Fibroblast of skin of back (primary cell): ENCODE measurements around the gene STK32C.
"Not testable (repeated sequence)": the region's sequence is repeated elsewhere in the genome, so short reads cannot be mapped to it uniquely, and the experiment has no call there.

Experiments used
- DNase-seq: peaks from one replicate; pipeline ENCODE4 v3.0.0-alpha.2; 2013

The STK32C gene

DNA sequence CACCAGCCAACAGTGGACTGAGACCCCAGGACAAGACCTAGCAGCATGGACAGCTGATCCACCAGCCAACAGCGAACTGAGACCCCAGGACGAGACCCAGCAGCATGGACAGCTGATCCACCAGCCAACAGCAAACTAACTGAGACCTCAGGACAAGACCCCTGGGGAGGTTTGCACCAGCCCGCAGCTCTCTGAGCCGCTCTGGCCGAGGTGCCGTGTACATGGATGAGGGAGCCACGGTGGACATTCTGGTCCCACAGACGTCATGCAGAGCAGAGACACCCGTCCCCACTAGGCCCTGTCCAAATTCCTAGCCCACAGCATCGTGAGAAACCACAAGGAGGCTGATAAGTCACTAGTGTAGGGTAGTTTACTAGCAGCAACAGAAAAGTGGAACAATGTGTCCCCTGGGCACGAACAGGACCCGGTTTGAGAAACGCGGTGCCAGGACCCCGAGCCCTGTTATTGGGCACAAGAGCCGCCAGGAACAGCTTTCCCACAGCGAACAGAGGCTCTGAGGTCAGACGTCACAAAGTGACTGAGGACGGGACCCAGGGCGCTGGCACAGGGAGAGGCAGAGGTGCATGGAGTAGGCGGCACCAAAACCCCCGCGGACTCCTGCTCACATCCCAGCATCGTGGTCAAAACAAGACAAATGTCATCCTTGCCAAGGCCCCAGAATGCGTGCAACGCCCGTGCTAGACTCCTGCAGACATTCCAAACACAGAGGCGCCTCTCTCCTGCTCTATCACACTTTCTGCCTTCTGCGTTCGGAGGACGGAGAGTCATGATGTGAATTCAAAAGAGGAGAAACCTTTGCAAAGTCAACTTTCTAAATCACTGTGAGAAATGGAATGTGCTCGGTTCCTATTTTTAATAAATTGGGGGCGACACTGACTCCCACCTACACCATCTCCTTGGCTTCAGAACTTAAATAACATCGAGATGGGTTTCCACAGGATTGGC is 8.1 kb downstream of the STK32C start:
- no peak for DNase-seq

DNA sequence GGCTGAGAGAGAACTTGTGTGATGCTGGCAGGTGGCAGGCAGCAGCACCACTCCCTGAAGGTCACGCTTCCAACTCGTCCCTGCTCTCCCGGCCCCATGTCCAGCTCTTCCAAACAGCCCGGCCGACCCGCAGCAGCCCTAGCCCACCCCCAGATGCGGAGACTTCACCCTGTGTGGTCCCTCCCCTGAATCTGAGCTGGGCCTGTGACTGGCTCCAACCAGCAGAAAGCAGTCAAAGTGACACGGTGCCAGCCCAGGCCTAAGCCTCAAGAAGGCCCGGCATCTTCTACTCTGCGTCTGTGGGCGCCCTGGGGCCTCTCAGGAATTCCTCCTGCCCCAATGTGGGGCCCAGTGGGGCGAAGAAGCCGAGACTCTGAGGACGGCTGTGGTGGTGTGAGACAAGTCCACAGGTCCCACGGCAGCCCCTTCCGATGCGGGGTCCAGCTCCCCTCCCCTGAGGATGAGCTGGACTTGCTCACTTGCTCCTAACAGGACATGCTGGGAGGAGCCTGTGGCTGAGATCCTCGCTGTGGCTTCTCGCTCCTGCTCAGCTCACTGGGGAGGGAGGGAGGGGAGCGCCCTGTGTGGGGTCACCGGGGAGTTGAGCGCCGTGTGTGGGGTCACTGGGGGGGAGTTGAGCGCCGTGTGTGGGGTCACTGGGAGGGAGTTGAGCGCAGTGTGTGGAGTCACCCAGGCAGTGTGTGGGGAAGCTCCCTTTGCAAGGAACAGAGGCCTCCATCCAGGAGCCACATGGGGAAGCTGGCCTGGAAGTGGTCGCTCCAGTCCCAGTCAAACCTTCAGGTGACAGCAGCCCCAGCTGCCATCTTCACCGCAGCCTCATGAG is 9.5 kb downstream of the STK32C start:
- no peak for DNase-seq

DNA sequence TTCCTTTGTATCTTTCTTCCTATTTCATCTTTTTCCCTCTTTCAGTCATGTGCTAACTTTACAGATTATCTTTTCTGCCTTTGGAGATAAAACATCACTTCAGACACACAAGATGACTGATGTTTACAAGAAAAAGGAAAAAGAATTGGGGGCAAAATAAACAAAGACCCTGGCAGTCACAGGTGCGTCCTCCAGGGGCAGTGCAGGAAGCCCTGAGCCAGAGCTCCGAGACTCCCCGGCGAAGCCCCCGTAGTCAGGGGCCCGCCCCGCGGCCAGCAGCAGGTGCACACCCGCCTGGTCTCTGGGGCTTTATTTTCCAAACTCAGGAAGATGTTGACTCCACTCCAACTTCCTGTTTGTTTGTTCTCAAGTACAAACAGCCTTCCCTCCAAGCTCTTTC is 10.2 kb downstream of the STK32C start:
- DNase-seq: no peak

DNA sequence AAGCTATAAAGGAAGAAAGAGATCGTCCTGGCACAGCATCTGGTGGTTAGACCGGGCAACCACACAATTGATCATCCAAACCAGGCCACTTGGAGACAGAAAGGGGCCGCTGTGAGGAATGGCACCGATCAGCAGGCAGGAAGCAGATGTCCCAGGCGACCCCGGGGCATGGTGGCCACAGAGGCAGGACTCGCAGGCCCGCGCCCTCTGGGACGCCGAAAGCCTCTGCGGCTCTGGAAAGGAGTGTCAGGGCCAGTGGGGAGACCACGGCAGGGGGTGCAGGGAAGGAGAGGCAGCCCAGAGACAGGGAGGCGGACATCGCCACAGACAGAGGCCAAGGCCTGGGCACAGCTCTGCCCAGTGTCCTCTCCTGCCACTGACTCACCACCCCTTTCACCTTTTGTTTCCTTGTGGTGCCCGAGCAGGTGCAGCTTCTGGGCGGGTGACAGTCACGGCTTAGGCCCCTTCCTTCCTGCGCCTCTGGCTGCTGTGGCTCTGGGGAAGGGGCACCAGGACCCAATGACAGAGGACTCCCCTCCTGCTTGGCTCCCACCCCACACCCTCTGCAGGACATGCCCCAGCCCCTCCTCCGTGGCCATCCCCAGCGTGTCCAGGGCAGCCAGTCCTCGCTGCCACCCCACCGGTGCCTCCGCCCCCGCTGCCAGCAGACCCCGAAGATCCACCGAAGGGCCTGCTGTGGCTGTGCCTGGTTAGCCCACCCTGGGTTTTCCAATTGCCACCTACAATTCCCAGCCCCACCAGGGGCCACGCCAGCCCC is 10.9 kb downstream of the STK32C start:
- DNase-seq: no peak

DNA sequence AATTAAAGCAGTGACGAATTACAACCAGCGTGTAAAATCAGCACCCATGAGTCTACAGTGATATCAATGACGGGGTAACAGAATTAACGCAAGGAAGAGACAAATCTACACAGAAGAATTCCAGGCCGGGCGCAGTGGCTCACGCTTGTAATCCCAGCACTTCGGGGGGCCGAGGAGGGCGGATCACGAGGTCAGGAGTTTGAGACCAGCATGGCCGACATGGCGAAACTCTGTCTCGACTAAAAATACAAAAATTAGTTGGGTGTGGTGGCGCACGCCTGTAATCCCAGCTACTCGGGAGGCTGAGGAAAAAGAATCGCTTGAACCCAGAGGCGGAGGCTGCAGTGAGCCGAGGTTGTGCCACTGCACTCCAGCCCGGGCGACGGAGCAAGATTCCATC is 12.3 kb downstream of the STK32C start:
- not testable (repeated sequence) for DNase-seq

DNA sequence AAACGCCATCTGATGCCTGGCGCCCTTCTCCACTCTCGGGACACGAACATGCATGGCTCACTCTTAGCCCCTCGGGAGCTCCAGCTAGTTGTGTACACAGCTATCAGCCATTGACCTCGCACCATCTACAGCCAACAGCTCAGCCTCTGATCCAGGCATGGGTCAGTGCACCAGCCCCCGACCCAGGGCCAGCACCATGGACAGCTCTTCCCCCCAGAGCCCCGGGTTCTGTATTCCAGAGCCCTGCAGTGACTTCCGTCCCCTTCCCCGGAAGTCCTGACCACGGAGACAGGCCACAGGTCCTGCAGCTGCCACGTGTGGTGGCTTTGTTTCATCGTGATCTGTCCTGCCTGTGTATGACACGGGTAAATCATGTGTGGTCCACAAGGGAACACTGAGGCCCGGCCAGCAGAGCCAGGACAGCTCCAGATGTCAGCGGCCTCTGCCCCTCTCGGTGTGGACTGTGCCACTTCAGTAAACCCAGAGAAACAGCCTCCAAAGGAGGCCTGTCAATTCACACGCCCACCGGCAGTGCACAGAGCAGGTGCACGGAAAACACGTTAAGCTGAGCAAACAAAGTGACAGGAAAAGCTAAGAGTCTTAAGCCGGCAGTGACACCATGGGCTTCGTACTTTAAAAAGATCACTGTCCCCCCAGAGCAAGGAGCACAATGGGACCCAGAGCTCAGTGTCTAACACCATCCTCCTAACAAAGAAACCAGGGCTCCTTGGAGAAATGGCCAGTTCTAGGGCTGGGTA is 13.0 kb downstream of the STK32C start:
- peak; percentile 6 for DNase-seq

DNA sequence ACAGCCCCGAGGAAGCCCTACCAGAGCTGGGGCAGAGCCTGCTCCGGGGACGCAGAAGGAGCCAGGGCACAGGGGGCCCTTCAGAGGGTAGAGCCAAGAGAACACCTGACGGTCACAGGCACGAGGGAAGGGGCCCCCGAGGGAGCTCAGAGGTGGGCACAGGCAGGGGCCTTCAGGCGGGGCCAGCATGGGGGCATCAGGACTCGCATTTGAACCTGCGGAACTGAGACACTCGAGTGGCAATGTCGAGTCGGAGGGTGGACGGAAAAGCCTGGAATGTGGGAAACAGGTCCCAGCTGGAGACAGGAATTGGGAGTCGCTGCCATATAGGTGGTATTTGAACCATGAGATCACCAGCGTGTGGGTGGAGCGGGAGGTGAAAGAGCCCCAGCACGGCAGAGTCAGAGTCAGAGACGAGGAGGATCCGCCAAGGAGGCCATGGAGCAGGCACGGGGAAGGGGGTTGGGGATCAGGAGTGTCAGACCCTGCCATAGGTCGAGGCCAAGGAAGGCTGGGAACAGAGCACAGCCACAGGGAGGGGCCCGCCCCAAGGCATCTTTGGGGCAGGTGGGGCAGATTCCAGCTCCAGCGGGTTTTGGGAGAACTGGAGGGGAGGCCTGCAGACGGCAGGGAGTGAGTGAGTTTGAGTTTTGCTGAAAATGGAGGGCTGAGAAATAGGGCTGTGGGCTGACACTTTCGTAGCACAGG is 13.8 kb downstream of the STK32C start:
- no peak for DNase-seq

DNA sequence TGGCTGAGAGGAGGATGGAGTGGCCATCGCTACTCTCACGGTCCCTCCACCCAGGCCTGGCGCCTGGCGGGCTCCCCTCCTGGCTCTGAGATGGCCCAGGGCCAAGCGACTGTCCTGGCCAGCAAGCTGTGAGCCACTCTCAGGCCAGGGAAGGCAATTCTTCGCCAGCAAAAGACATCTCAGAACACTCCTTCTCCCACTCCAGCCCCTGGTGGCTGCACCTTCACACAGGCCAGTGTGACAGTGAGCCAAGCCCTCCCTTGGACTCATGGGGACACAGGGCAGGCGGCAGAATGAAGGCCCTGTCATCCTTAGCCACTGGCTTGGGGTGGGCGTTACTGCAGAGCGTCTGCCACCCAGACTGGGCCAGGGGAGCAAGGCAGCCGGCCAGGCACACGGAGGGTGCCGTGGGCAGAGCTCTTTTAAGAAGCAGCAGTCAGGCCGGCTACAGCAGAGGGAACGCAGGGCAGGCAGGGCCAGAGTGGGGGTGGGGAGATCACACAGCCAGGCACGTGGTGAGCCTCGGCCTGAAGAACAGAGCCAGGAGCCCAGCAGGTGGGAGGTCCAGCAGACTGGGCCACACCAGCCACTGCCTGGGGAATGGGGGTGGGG is 14.4 kb downstream of the STK32C start:
- DNase-seq: no peak

DNA sequence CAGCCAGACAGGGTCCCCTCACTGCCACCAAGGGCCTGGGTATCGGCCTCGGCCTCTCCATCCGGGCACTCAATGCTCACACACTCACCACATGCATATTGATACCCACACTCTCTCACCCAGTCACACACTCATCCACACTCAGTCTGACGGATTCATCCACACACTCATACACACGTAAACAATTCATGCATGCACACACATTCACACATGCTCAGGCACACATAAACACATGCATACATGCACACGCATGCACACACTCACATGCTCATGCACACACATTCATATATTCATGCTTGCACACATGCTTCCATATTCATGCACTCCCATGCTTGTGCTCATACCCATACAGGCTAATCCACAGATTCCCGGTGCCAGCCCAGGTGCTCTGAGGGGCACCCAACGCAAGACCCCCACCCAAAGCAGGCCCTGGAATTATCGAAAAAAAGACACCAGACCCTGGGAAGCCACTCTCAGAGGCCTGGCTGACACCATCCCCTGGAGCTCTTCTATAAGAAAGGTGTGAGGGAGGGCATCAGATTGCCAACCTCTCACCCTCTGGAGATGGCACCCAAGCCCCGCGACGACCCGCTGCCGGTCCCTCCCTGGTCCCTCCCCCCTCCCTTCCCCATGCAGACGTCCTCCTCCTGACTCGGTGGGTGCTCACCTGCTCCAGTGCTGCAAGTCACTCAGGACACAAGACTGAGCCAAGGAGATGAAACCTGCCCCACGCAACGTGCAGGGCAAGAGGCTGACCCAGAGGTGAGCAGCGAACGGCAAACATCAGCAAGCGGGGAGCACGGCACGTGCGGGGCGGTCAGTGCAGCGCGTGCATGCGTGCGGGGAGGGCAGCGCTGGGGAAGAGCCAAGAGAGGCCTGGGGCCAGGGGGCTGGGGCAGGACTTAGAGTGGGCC is 15.2 kb downstream of the STK32C start:
- no peak for DNase-seq

DNA sequence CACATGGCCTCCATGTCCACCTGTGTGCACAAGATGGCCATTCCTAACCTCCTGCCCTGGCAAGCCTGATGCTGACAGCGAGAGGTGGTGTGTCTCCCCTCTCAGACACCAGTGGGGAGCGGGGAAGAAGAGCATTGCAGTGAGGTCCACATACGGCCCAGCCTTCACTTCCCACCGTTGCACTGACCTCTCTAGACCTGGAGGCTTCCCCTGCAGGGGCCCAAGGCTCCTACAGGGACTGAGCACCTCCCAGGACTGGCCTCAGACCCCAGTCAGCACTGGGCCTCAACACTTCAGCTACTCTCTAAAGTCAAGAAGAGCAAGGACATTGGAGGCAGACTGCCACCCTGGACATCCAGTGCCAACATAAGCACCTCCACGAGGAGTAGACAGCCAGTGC is 15.9 kb downstream of the STK32C start:
- no peak for DNase-seq

DNA sequence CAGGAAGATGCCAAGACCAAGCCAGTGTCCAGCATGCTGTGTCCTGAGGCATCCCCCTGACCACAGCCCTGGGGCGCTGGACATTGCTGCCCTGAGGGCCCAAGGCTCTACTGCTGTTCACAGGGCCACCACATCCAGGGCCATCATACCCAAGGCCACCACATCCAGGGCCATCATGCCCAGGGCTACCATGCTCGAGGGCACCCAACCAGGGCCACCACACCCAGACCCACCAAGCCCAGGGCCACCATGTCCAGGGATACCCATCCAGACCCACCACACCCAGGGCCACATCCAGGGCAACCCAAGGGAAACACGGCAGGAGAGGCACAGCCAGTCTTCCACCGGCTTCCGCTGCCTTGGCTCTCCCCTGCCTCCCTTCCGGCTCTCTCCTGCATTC is 17.1 kb downstream of the STK32C start:
- DNase-seq: no peak

DNA sequence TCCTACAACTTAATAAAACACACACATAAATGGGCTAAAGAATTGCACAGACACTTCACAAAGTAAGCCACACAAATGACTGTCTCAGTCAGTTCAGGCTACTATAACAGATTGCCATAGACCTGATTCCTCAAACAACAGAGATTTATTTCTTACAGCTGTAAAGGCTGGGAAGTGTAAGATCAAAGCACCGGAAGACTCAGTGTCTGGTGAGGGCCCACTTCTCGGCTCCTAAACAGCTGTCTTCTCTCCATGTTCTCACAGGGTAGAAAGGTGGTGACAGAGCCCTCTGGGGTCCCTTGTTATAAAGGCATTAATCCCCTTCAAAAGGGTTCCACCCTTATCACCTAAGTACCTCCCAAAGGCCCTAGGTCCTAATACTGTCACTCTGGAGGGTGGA is 18.3 kb downstream of the STK32C start:
- DNase-seq: no peak

DNA sequence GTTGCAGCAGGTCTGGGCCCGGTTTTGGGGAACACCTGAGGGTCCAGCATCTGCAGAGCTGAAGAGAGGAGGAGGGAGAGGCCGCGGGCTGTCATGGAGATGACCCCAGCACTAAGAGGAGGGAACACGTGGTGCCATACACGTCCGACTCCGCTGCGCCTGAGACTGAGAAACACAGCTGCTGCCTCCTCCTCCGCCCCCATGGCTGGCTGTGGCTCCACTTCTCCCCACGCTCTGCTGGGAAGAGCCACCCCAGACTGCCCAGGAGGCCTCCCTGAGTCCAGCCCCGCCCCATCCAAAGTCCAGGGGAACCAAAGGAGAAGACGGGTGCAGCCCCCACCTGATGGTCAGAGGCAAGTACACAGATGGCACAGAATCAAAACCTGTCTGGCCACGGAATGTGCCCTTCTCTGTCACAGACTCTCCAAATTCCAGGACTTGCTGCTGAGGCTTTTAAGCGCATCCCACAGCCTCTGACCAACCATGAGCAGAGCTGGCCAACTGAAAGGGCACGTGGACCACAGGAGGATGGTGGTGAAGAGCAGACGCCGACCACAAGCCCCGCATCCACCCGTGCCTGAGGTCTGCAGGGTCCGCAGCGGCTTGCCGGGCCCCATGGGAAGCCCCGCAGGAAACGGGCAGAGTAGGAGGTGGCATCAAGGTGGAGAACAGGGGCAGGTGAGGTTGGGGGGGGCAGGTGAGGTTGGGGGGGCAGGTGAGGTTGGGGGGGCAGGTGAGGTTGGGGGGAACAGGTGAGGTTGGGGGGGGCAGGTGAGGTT is 24.0 kb downstream of the STK32C start:
- DNase-seq: no peak

DNA sequence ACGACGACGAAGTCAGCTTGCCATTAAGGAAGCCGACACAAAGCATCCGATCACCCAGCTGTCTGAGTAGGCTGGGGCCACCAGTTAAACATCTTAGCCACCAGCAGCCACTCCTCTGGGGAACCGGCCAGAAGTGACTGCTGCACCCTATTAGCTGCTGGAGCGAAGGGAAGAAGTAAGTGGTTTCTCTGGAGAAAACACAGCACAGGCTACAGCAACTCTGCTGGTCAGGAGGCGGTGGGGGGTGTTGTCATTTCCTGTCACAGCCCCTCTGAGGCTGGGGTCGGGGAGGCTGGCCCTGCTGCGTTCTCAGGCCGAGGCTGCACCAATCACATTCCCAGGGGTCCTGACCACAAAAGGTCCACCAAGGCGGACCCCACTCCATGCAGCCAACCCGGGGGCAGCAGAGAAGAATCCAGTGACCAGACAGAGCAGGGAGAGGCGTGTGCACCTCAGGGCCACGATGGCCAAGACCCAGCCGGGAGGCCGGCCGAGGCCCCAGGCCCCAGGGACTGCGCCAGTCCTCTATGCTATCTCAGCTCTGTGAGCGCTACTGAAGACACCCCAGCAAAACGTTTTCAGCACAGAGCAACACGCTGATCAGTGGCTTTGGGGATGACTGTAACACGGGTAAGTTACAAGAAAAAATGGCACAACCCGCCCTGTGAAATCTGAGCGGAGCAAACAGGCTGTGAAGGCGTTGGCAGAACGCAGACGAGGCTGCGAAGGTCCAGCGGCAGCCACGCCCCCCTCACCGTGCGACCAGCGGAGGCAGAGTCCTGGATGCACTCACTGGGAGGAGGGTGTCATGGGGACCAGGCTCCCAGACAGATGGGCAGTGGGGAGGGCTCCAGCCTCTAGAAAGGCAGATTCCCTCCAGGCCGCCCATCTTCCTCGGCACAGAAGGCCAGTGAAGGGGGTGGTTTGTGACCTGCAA is 24.8 kb downstream of the STK32C start:
- no peak for DNase-seq

DNA sequence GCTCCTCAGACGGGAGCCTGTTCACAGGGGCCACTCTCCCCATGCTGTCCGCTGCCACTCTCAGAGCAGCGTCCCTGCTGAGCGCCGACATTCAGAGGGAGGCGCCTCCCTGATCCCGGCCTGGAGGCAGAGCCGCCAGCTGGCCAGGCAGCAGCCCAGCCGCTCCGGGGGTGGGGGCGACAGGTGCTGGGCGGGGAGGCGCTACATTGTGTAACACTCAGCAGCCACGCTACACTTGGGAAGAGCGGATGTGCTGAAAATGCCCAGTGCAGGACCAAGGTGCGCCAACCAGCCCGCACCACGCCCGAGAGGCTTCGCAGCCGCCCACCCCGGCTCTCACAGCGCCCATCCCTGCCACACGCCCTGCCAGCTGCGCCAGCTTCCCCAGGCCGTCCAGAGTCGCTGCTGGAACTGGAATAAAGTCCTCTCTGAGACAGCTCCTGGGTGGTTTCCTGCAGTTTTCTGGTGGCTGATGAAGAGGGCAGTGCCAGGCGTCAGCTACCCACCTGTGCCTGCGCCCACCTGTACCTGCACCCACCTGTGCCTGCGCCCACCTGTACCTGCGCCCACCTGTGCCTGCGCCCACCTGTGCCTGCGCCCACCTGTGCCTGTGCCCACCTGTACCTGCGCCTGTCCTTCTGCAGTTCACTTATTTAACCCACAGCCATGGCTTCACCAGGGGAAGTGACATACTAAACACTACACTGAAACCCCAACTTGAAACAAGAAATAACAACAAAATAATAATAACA is 25.7 kb downstream of the STK32C start:
- DNase-seq: no peak

DNA sequence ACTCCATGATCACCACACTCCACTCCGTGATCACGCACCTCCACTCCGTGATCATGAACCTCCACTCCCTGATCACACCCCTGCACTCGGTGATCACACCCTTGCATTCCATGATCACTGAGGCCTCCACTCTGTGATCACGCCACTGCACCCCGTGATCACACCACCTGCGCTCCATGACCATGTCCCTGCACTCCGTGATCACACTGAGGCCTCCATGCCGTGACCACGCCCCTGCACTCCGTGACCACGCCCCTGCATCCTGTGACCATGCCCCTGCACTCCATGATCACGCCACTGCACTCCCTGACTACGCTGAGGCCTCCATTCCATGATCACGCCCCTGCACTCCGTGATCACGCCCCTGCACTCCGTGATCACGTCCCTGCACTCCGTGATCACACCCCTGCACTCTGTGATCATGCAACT is 27.1 kb downstream of the STK32C start:
- no peak for DNase-seq
